Mesendoderm (in vitro differentiated cells): ENCODE results near the gene SOD3.

Source experiments
- DNase-seq: peaks from one replicate; pipeline ENCODE4 v3.0.0; 2013
- H2AK5ac ChIP-seq: 2 replicates; pipeline ENCODE4 v1.6.1; 2013; ENCODE audit warnings: low read length, inconsistent platforms
- H2BK120ac ChIP-seq: 2 replicates; pipeline ENCODE4 v1.6.1; 2013; ENCODE audit warnings: low read depth, mild to moderate bottlenecking, low read length, moderate library complexity, mixed read lengths
- H2BK15ac ChIP-seq: replicated peaks from 2 replicates; pipeline ENCODE4 v1.6.1; 2013; ENCODE audit warnings: low read depth, mild to moderate bottlenecking, moderate library complexity
- H2BK5ac ChIP-seq: 2 replicates; pipeline ENCODE4 v1.6.1; 2013; ENCODE audit warnings: low read length, inconsistent platforms
- H3K18ac ChIP-seq: 2 replicates; pipeline ENCODE4 v1.6.1; 2013; ENCODE audit warnings: mild to moderate bottlenecking, low read length, mixed read lengths
- H3K23ac ChIP-seq: one replicate; pipeline ENCODE4 v1.6.1; 2013; ENCODE audit warnings: low read length
- H3K27ac ChIP-seq: 2 replicates; pipeline ENCODE4 v1.5.1; 2013; ENCODE audit warnings: low read depth, mild to moderate bottlenecking, inconsistent platforms, low read length, moderate library complexity
- H3K27me3 ChIP-seq: 2 replicates; pipeline ENCODE4 v1.6.1; 2013; ENCODE audit warnings: low read length, control low read depth, mild to moderate bottlenecking, inconsistent platforms; ENCODE audit not compliant: insufficient read depth, poor library complexity
- H3K36me3 ChIP-seq: 2 replicates; pipeline ENCODE4 v1.6.1; 2013; ENCODE audit warnings: low read length, inconsistent platforms; ENCODE audit not compliant: control insufficient read depth, insufficient read depth
- H3K4ac ChIP-seq: one replicate; pipeline ENCODE4 v1.6.1; 2013; ENCODE audit warnings: low read depth, mild to moderate bottlenecking, low read length, moderate library complexity
- H3K4me1 ChIP-seq: 2 replicates; pipeline ENCODE4 v1.6.1; 2013; ENCODE audit warnings: low read depth, low read length, inconsistent platforms; ENCODE audit not compliant: control insufficient read depth
- H3K4me2 ChIP-seq: 2 replicates; pipeline ENCODE4 v1.6.1; 2013; ENCODE audit warnings: low read length
- H3K4me3 ChIP-seq: 2 replicates; pipeline ENCODE4 v1.5.1; 2013; ENCODE audit warnings: mild to moderate bottlenecking, low read length
- H3K56ac ChIP-seq: one replicate; pipeline ENCODE4 v1.6.1; 2013; ENCODE audit warnings: low read length
- H3K79me1 ChIP-seq: 2 replicates; pipeline ENCODE4 v1.6.1; 2013; ENCODE audit warnings: low read length, inconsistent platforms
- H3K79me2 ChIP-seq: 2 replicates; pipeline ENCODE4 v1.6.1; 2013; ENCODE audit warnings: mild to moderate bottlenecking, low read length; ENCODE audit not compliant: control insufficient read depth, insufficient read depth
- H3K9ac ChIP-seq: 2 replicates; pipeline ENCODE4 v1.6.1; 2013; ENCODE audit warnings: low read length, inconsistent platforms
- H4K5ac ChIP-seq: one replicate; pipeline ENCODE4 v1.6.1; 2013; ENCODE audit warnings: low read length
- H4K8ac ChIP-seq: one replicate; pipeline ENCODE4 v1.6.1; 2013; ENCODE audit warnings: low read depth, mild to moderate bottlenecking, control low read depth, low read length, moderate library complexity
- WGBS: extraction: QIAGEN DNeasy Blood & Tissue Kit; methylation state at CpG from one replicate; pipeline ENCODE4 v1.1.7; 2013; ENCODE audit warnings: low lambda C conversion rate, missing lambda C conversion rate; ENCODE audit not compliant: insufficient coverage; ENCODE audit errors: extremely low coverage; 5-methylcytosine and 5-hydroxymethylcytosine counted together

The SOD3 gene

DNA sequence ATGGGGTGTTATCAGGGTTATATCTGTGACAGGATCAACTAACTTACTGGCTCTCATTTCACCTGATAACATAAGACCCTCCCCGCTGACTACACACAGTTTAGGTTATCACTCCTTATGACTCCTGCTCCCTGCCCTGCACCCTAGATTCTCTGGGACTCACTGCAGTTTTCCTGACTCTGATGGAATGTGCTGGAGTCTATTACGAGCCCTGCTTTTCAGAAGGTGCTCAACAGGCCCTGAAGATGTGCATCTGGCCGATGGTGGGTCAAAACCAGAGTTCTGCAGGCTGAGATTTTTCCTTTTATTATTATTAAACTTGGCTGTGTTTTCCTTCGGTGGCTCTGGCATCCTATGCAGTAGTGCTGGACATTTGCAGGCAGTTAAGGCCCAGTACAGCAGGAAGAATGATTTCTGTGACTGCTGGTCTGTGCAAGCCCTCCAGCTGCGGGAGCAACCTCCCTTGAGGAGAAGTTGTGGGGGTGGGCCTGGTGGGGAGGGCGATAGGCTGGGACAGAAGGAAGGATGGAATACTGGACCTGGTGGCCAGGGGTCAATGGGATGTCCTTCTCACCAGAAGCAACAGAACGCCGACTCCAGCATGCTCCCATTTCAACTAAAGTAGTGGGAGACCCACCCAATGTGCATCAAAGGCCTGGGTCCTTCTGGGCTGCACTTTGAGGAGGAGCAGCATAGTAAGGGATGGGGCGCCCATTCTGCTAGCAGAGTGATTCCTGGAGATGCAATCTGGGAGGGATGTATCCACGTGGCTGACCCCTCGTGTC, 11.0 kb downstream of the SOD3 start:
- no peak overlapping the region for H2BK5ac ChIP-seq
- H3K27me3 ChIP-seq, result peaks cover 2% of the 10 kb centered on the region

DNA sequence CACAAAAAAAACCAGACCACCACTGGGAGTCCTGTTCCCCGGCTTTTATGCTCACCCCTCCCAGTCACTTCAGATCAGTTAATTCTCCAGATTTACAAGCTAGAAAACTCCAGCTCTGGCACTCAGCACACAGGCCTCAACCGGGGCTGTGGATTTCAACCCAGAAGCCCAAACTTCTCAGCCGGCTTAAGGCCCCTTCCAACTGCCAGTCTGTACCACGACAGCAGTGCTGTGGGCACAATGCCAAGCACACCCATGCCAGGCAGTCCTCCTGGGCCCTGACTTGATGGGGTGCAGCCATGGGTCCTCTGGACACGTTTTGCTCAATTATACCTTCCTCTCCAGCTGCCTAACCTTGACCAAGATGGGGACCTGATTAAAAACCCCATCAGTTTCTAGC, 12.2 kb downstream of the SOD3 start:
- no peak overlapping the region for H2BK15ac ChIP-seq
- no CpG with 5 or more reads among the region's 5 CpGs for WGBS
- no peak for DNase-seq
- no peak overlapping the region for H2AK5ac ChIP-seq
- H4K8ac ChIP-seq, result no peak overlapping the region
- no peak overlapping the region for H3K56ac ChIP-seq
- no peak overlapping the region for H3K4me3 ChIP-seq
- no peaks in the 10 kb centered on the region for H3K79me2 ChIP-seq
- no peak overlapping the region for H3K18ac ChIP-seq
- no peak overlapping the region for H3K4ac ChIP-seq
- H3K27ac ChIP-seq, result no peak overlapping the region
- H2BK120ac ChIP-seq, result no peak overlapping the region
- H3K79me1 ChIP-seq, result no peaks in the 10 kb centered on the region
- H3K4me2 ChIP-seq, result no peak overlapping the region
- no peak overlapping the region for H4K5ac ChIP-seq
- H2BK5ac ChIP-seq, result no peak overlapping the region
- H3K36me3 ChIP-seq, result no peaks in the 10 kb centered on the region
- no peak overlapping the region for H3K23ac ChIP-seq
- H3K4me1 ChIP-seq, result peaks cover 3% of the 10 kb centered on the region
- H3K27me3 ChIP-seq, result no peaks in the 10 kb centered on the region
- no peak overlapping the region for H3K9ac ChIP-seq

More for the DNA sequence above, 11.0 kb downstream of the SOD3 start:
- H3K4me3 ChIP-seq, result no peak overlapping the region
- H3K4ac ChIP-seq, result no peak overlapping the region
- no peak overlapping the region for H3K23ac ChIP-seq
- H2BK120ac ChIP-seq, result no peak overlapping the region
- DNase-seq, result peak; percentile 23
- H4K5ac ChIP-seq, result no peak overlapping the region
- H3K56ac ChIP-seq, result no peak overlapping the region
- WGBS, result no CpG with 5 or more reads among the region's 11 CpGs
- no peaks in the 10 kb centered on the region for H3K36me3 ChIP-seq
- no peak overlapping the region for H3K27ac ChIP-seq
- H3K18ac ChIP-seq, result no peak overlapping the region
- no peak overlapping the region for H3K9ac ChIP-seq
- no peak overlapping the region for H2BK15ac ChIP-seq
- H3K79me1 ChIP-seq, result no peaks in the 10 kb centered on the region
- H4K8ac ChIP-seq, result no peak overlapping the region
- peaks cover 3% of the 10 kb centered on the region for H3K4me1 ChIP-seq
- no peaks in the 10 kb centered on the region for H3K79me2 ChIP-seq
- H2AK5ac ChIP-seq, result no peak overlapping the region
- no peak overlapping the region for H3K4me2 ChIP-seq

DNA sequence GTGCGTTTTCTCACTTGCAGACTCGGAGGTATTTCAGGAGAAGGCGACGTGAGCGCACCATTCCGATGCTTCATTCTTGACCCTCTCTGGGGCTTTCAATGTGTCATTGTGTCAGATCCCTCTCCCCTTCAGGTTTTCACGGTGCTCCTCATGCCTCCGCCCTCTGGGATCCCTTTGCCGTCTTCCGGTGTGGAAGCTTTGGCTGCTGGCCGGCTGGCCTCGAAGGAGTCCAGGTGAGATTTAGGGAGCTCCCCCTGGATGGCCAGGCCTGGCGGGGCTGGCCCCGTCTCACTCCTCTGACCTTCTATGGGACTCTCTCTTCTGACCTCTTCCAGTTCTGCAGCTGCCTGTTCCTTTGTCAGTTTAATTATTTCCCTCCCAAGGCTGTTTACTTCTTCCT, 12.9 kb downstream of the SOD3 start:
- Histone ChIP-seq H3K9ac (no peak overlapping the region), H3K27me3 (no peaks in the 10 kb centered on the region), H3K27ac (no peak overlapping the region), H3K4me3 (no peak overlapping the region), H4K8ac (no peak overlapping the region), H3K4me1 (peaks cover 3% of the 10 kb centered on the region), H3K79me1 (no peaks in the 10 kb centered on the region), H3K4me2 (no peak overlapping the region), H3K56ac (no peak overlapping the region), H2BK15ac (no peak overlapping the region), H3K36me3 (no peaks in the 10 kb centered on the region), H3K23ac (no peak overlapping the region), H3K79me2 (no peaks in the 10 kb centered on the region), H3K4ac (no peak overlapping the region), H3K18ac (no peak overlapping the region), H2BK5ac (no peak overlapping the region), H2BK120ac (no peak overlapping the region), H2AK5ac (no peak overlapping the region), H4K5ac (no peak overlapping the region)
- no peak for DNase-seq
- WGBS, result no CpG with 5 or more reads among the region's 14 CpGs

DNA sequence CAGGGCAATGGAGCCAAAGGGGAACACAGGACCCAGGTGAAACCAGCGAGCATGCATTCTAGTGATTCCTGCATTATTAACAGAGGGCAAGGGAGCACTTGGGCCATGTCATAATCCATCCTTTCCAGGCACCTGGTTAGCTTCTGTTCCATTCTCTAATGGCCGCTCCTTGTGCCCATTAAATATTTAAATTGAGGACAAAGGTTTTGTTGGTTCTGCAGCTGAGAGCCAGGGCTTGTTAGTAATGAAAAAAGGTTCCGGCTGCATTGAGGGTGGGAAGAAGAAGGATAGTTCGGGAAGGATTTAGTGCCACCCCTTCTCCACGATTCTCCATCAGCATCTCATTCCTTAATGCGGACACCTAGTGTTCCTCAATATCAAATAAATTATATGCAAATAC, 13.6 kb downstream of the SOD3 start:
- no peak overlapping the region for H3K27ac ChIP-seq
- H4K8ac ChIP-seq, result no peak overlapping the region
- H3K4ac ChIP-seq, result no peak overlapping the region
- H3K18ac ChIP-seq, result no peak overlapping the region
- H3K27me3 ChIP-seq, result no peaks in the 10 kb centered on the region
- no peak overlapping the region for H3K56ac ChIP-seq
- WGBS, result no CpG with 5 or more reads among the region's 6 CpGs
- H2BK15ac ChIP-seq, result no peak overlapping the region
- no peak overlapping the region for H4K5ac ChIP-seq
- no peak overlapping the region for H2AK5ac ChIP-seq
- no peak overlapping the region for H3K4me2 ChIP-seq
- no peak overlapping the region for H3K23ac ChIP-seq
- no peak for DNase-seq
- no peaks in the 10 kb centered on the region for H3K36me3 ChIP-seq
- H2BK120ac ChIP-seq, result no peak overlapping the region
- H3K4me1 ChIP-seq, result peaks cover 3% of the 10 kb centered on the region
- no peaks in the 10 kb centered on the region for H3K79me1 ChIP-seq
- no peak overlapping the region for H2BK5ac ChIP-seq
- no peaks in the 10 kb centered on the region for H3K79me2 ChIP-seq
- no peak overlapping the region for H3K9ac ChIP-seq
- no peak overlapping the region for H3K4me3 ChIP-seq

DNA sequence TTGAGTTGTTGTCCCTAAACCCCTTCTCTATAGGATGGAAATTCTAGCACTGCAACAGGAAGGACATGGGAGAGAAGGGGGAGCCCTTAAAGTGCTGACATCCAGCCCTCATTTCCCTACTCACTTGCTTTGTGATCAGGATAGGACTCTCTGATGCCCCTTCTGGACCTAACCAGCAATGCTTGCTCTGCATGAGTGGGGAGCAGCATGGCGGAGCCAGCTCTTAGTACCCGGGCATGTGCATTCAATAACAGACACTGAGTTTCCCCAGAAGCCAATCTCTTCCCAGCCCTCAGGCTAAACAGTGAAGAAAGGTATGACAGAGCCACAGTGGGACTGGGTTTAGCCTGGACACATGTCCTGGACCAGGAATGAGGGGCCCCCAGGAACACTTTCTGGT, 14.0 kb downstream of the SOD3 start:
- H4K5ac ChIP-seq, result no peak overlapping the region
- no peaks in the 10 kb centered on the region for H3K27me3 ChIP-seq
- peaks cover 3% of the 10 kb centered on the region for H3K4me1 ChIP-seq
- H3K18ac ChIP-seq, result no peak overlapping the region
- H3K9ac ChIP-seq, result no peak overlapping the region
- no peak overlapping the region for H3K4me3 ChIP-seq
- no peak overlapping the region for H4K8ac ChIP-seq
- no peak overlapping the region for H3K56ac ChIP-seq
- H2AK5ac ChIP-seq, result no peak overlapping the region
- H3K79me1 ChIP-seq, result no peaks in the 10 kb centered on the region
- no CpG with 5 or more reads among the region's 2 CpGs for WGBS
- no peaks in the 10 kb centered on the region for H3K36me3 ChIP-seq
- no peak overlapping the region for H3K4ac ChIP-seq
- H2BK120ac ChIP-seq, result no peak overlapping the region
- no peak overlapping the region for H2BK5ac ChIP-seq
- no peak overlapping the region for H2BK15ac ChIP-seq
- no peaks in the 10 kb centered on the region for H3K79me2 ChIP-seq
- no peak overlapping the region for H3K4me2 ChIP-seq
- H3K23ac ChIP-seq, result no peak overlapping the region
- peak; percentile 52 for DNase-seq
- H3K27ac ChIP-seq, result no peak overlapping the region
